Measurements from ENCODE around the gene MARVELD3. TPM values are rescaled to one million over a fixed set of nuclear protein-coding genes. Genes with fewer than 3 reads are reported as not detected.
"Not testable (repeated sequence)": the region's sequence is repeated elsewhere in the genome, so short reads cannot be mapped to it uniquely, and the experiment has no call there.

MARVELD3 gene
- total RNA-seq, 1 donor from 2014 or later: not detected

DNA sequence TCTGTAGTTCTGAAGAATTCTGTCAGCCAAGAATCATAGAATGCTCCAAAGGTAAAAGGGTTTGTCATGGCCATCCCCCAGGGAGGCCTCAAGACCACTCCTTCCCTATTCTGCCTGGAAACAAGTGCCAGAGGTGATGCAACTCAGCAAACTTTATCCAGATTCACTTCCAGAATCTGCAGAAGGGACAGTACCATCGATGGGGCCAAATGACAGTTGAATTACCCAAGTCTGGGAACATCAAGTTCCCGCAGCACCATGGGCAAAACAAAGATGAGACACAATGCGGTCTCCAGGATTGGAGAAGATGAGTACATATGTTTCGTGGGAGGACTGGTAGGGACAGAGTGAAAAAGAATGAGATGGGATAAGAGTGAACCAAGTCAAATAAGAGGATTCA lies 35.4 kb upstream of the MARVELD3 start:
- Histone ChIP-seq H3K9me3 (no peaks in the 10 kb centered on the region), H3K27ac (no peak overlapping the region), H3K27me3 (no peaks in the 10 kb centered on the region), H3K4me3 (no peak overlapping the region), H3K4me1 (no peaks in the 10 kb centered on the region), H3K36me3 (no peaks in the 10 kb centered on the region)
- no peak for DNase-seq (ENCODE audit: low spot score in 2 of 2)
- TF ChIP-seq CTCF (IDR thresholded peaks at IDR 0.05): no peak
- intact Hi-C loops (cut with DNase I): no loop called here

- no peak overlapping the region for H3K27ac ChIP-seq
- intact Hi-C loops (cut with DNase I): no loop called here
- no peaks in the 10 kb centered on the region for H3K27me3 ChIP-seq
- no peak for DNase-seq (ENCODE audit: low spot score in 2 of 2)
- no peaks in the 10 kb centered on the region for H3K36me3 ChIP-seq
- no peak overlapping the region for H3K4me3 ChIP-seq
- H3K9me3 ChIP-seq: no peaks in the 10 kb centered on the region
- H3K4me1 ChIP-seq: no peaks in the 10 kb centered on the region
- no peak for TF ChIP-seq CTCF (IDR thresholded peaks at IDR 0.05)
These were observed 34.1 kb upstream of the MARVELD3 start for GRCh38 chr16:71591917-71592316.

DNA sequence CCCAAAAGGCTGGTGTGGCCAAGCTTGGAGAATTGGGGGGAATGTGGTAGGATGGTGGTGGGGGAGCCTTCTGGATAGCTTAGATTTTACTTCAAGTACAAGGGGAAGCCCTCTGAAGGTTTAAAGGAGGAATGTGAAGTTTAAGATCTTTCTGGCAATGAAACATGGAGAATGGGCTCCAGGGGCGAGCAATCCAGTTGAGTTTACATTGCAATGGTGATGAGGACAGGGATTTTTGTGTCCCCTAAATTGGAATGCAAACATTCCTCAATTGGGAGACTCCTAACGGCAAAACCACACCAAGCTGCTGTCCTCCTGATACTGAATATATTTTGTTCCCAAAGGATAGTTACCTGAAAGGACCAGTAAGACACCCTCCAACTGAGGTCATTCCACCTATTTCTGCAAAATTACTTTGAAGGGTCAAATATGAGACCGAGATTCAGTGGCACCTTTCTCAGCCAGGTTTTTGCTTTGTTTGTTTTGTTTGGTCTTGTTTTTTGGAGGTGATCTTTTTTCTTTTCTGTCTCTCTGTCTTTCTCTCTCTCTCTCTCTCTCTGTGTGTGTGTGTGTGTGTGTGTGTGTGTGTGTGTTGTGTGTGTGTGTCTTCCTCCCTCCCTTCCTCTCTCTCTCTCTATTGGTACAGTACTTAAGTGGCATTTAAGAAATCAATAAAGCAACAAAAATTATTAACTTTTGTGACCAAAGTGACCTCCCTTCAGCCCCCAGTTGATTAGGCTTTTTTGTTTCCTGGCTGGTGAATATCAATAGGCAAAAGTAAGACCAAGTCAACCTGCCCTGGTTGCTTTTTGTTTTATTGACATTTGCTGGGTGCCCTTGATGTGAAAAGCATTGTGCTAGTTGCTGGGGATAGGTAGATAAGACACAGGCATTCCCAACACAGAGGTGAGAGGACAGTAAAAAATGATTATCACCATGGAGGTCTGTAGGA lies 32.7 kb upstream of the MARVELD3 start:
- no peak for TF ChIP-seq CTCF (IDR thresholded peaks at IDR 0.05)
- no peak for DNase-seq (ENCODE audit: low spot score in 2 of 2)
- H3K27me3 ChIP-seq: no peaks in the 10 kb centered on the region
- H3K4me1 ChIP-seq: no peaks in the 10 kb centered on the region
- H3K4me3 ChIP-seq: no peak overlapping the region
- H3K27ac ChIP-seq: no peak overlapping the region
- intact Hi-C loops (cut with DNase I): no loop called here
- H3K36me3 ChIP-seq: no peaks in the 10 kb centered on the region
- no peaks in the 10 kb centered on the region for H3K9me3 ChIP-seq

- H3K4me1 ChIP-seq: no peaks in the 10 kb centered on the region
These were observed 31.9 kb upstream of the MARVELD3 start for GRCh38 chr16:71594000-71594646.

GRCh38 chr16:71595340-71595826 lies 30.6 kb upstream of the MARVELD3 start:
- H3K4me1 ChIP-seq; DNase-seq (ENCODE audit: low spot score in 2 of 2); H3K27ac ChIP-seq; intact Hi-C loops (cut with DNase I); H3K27me3 ChIP-seq; H3K9me3 ChIP-seq; H3K4me3 ChIP-seq; H3K36me3 ChIP-seq: not testable (repeated sequence)

More at GRCh38 chr16:71594000-71594646, 31.9 kb upstream of the MARVELD3 start:
- no peaks in the 10 kb centered on the region for H3K36me3 ChIP-seq
- H3K27me3 ChIP-seq: no peaks in the 10 kb centered on the region
- no peaks in the 10 kb centered on the region for H3K9me3 ChIP-seq
- no peak for DNase-seq (ENCODE audit: low spot score in 2 of 2)
- no peak for TF ChIP-seq CTCF (IDR thresholded peaks at IDR 0.05)
- no peak overlapping the region for H3K27ac ChIP-seq
- intact Hi-C loops (cut with DNase I): no loop called here
- H3K4me3 ChIP-seq: no peak overlapping the region

DNA sequence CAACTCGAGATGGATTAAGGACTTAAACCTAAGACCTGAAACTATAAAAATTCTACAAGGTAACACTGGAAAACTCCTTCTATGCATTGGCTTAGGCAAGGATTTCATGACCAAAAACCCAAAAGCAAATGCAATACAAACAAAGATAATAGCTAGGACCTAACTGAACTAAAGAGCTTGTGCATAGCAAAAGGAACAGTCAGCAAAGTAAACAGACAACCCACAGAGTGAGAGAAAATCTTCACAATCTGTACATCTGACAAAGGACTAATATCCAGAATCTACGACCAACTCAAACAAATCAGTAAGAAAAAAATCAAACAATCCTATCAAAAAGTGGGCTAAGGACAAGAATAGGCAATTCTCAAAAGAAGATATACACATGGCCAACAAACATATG lies 27.6 kb upstream of the MARVELD3 start:
- DNase-seq (ENCODE audit: low spot score in 2 of 2); H3K27me3 ChIP-seq; H3K4me3 ChIP-seq; H3K36me3 ChIP-seq; intact Hi-C loops (cut with DNase I); H3K27ac ChIP-seq; H3K9me3 ChIP-seq; H3K4me1 ChIP-seq: not testable (repeated sequence)
